Endothelial cell of coronary artery (primary cell): ENCODE measurements around the gene MINPP1. TPM values are rescaled to one million over a fixed set of nuclear protein-coding genes. Genes with fewer than 3 reads are reported as not detected.

Source experiments
- total RNA-seq: library from RNA; depleted of rRNA; stranded (reverse); fragments of >200 nt; gene quantifications from 2 replicates; pipeline ENCODE4 v1.2.3, GENCODE V29; 2014

Gene MINPP1
- total RNA-seq, result 19.5 and 25.1 TPM in 2 replicates

GRCh38 chr10:87504640-87505365, at the start of gene MINPP1:
Gene MINPP1, plus strand, starts transcription at chr10:87504893. Its CDS starts 23 bp downstream, at chr10:87504916.

Other genes starting within 250 kb of the MINPP1 start
- gene NUTM2D, start 147.1 kb upstream of the MINPP1 start, total RNA-seq, result 0.75 and 0.81 TPM in 2 replicates
- 50.6 and 92.4 TPM in 2 replicates for gene PAPSS2, start 155.0 kb downstream of the MINPP1 start, total RNA-seq